ENCODE data around the gene P2RY12. TPM values are rescaled to one million over a fixed set of nuclear protein-coding genes. Genes with fewer than 3 reads are reported as not detected.
A peak's percentile ranks its signal among the peaks of the same experiment; 100 is the strongest.

The P2RY12 gene
- total RNA-seq, 2 donors from 2014 or later: not detected

DNA sequence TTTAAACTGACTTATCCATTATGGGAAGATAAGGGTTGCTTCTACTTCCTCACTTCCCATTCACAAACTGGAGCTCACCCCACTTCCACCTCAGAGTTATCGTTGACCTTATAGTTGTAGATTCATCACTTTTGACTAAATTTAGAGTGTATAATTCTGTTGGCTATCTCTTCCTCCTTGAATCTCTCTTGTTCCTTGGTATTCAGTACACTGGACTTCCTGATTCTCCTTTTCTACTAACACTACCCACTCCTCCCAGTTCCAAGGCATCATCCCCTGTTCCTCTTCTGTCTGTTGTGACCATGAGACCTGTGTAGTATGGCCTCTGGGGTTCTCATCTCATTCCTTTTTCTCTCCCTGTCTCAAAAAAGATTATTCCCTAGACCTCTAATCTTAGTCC, 62.0 kb downstream of the P2RY12 start:
- DNase-seq (ENCODE audit: low spot score in 2 of 2) (no peak), ATAC-seq (no peak)
- Mint-ChIP-seq H3K36me3 (peaks cover 0 to 7% of the 10 kb centered on the region in 2 donors), H3K27ac (no peak overlapping the region), H3K9me3 (peaks cover 3 to 9% of the 10 kb centered on the region in 2 donors)

DNA sequence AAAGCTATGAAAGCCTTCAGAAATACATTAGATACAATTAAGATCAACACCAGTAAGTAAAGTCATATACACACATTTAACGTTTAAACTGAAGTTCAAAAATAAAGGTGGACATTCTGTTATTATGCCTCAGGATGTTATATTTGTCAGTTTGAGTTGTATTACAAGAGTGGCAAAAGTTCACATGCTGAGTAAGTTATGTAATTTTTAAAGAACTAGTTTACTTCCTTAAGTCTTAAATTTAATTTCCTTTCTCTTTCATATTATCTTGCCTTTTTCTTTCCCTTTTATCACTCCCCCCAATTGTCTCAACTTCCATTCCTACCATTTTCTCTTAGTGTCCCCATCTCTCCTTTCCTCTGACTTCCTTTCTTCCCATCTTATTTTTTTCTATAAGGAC, 63.0 kb downstream of the P2RY12 start:
- H3K9me3 Mint-ChIP-seq: peaks cover 3 to 9% of the 10 kb centered on the region in 2 donors
- no peak for DNase-seq (ENCODE audit: low spot score in 2 of 2)

GRCh38 chr3:151320131-151320530, 64.4 kb downstream of the P2RY12 start:
- Mint-ChIP-seq H3K9me3 (peaks cover 3 to 9% of the 10 kb centered on the region in 2 donors), H3K27ac (no peak overlapping the region), H3K36me3 (peaks cover 0 to 7% of the 10 kb centered on the region in 2 donors)
- DNase-seq (ENCODE audit: low spot score in 2 of 2) (no peak), ATAC-seq (no peak)

More for the DNA sequence above, 63.0 kb downstream of the P2RY12 start:
- Mint-ChIP-seq H3K36me3 (peaks cover 0 to 7% of the 10 kb centered on the region in 2 donors), H3K27ac (no peak overlapping the region)
- no peak for ATAC-seq

DNA sequence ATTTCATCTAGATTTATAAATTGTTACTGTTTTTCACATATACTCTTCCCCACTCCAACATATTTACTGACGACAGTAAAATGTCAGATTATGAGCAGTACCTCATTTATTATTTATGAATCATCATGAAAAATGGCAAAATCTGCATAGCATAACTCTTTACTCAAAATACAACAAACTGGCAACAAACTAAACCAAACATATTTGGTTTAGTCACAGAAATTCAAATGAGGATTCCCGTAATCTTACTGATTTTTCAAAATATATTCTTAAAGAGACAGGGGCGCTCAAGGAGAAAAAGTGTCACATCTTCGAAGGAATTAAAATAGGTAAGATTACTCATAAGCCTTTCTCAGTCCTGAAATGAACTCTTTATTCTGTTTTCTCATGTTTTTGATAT, 64.9 kb downstream of the P2RY12 start:
- H3K27ac Mint-ChIP-seq: peak overlapping the region in 1 of 2 donors; percentile 27
- H3K9me3 Mint-ChIP-seq: peaks cover 3 to 9% of the 10 kb centered on the region in 2 donors
- ATAC-seq (peak in 1 of 2 donors; percentile 58), DNase-seq (ENCODE audit: low spot score in 2 of 2) (no peak)
- H3K36me3 Mint-ChIP-seq: peaks cover 0 to 7% of the 10 kb centered on the region in 2 donors

GRCh38 chr3:151318991-151319390, 65.6 kb downstream of the P2RY12 start:
- DNase-seq (ENCODE audit: low spot score in 2 of 2) (no peak), ATAC-seq (no peak)
- H3K27ac Mint-ChIP-seq: no peak overlapping the region
- peaks cover 3 to 9% of the 10 kb centered on the region in 2 donors for H3K9me3 Mint-ChIP-seq
- H3K36me3 Mint-ChIP-seq: peaks cover 0 to 7% of the 10 kb centered on the region in 2 donors

GRCh38 chr3:151318313-151318712, 66.2 kb downstream of the P2RY12 start:
- DNase-seq (ENCODE audit: low spot score in 2 of 2): no peak
- Mint-ChIP-seq H3K36me3 (peaks cover 0 to 6% of the 10 kb centered on the region in 2 donors), H3K27ac (no peak overlapping the region), H3K9me3 (peaks cover 3 to 9% of the 10 kb centered on the region in 2 donors)
- ATAC-seq: no peak

GRCh38 chr3:151316267-151316991, 68.1 kb downstream of the P2RY12 start, which contains the start of gene GPR87:
GPR87 (minus strand) TSS chr3:151316820; CDS start chr3:151300100, 16,720 bp downstream.
- peak; percentile 85 to 86 for ATAC-seq
- Mint-ChIP-seq H3K9me3 (no peaks in the 10 kb centered on the region), H3K27ac (peak within 1 kb of the TSS; percentile 58 to 81), H3K36me3 (no peaks in the 10 kb centered on the region)
- peak; percentile 41 to 55 for DNase-seq (ENCODE audit: low spot score in 2 of 2)

GRCh38 chr3:151315846-151316245, 68.7 kb downstream of the P2RY12 start:
- no peak for ATAC-seq
- Mint-ChIP-seq H3K9me3 (no peaks in the 10 kb centered on the region), H3K27ac (peak overlapping the region; percentile 58 to 81), H3K36me3 (no peaks in the 10 kb centered on the region)
- DNase-seq (ENCODE audit: low spot score in 2 of 2): no peak

GRCh38 chr3:151315136-151315535, 69.4 kb downstream of the P2RY12 start:
- Mint-ChIP-seq H3K36me3 (no peaks in the 10 kb centered on the region), H3K27ac (peak overlapping the region in 1 of 2 donors; percentile 58), H3K9me3 (no peaks in the 10 kb centered on the region)
- no peak for DNase-seq (ENCODE audit: low spot score in 2 of 2)
- ATAC-seq: no peak

DNA sequence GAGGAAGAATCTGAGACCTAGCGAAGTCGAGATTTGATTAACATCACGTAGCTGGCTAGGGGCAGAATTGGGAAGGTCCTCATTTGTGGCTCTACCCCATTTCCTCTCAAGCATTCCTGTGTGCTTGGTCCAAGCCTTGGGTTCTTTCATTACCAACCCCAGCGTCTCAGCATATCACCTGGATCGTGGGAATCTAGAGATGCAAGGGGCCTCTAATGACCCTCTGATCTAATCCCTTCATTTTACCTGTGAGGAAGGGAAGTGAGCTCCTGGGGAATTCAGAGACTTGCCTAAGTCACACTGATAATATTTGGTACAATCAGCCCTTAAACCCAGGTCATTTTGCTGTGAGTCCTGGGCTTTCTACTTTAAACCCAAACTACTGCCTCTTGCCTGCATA, 70.0 kb downstream of the P2RY12 start:
- H3K27ac Mint-ChIP-seq: no peak overlapping the region
- H3K36me3 Mint-ChIP-seq: no peaks in the 10 kb centered on the region

GRCh38 chr3:151314137-151314536, 70.4 kb downstream of the P2RY12 start:
- H3K9me3 Mint-ChIP-seq: no peaks in the 10 kb centered on the region
- no peak for DNase-seq (ENCODE audit: low spot score in 2 of 2)
- ATAC-seq: no peak
- no peak overlapping the region for H3K27ac Mint-ChIP-seq
- no peaks in the 10 kb centered on the region for H3K36me3 Mint-ChIP-seq

More for the DNA sequence above, 70.0 kb downstream of the P2RY12 start:
- ATAC-seq (no peak), DNase-seq (ENCODE audit: low spot score in 2 of 2) (no peak)
- H3K9me3 Mint-ChIP-seq: no peaks in the 10 kb centered on the region

DNA sequence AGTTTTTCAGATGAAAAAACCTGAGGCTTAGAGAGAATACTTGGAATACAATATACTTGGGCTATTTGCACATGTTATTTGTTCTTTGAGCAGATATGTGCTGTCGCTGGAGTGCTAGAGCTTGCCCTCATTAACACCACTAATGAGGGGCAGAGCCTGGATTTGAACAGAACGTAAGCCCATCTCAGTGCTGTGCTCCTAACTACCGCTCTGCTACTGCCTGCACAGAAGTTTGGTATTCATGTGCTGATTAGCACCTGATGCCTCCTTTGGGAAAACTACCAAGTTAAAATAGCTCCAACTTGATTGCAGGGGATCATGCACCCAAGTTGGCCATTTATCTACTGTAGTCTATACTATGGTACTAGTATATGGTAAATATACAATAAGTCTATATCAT, 71.6 kb downstream of the P2RY12 start:
- H3K36me3 Mint-ChIP-seq: no peaks in the 10 kb centered on the region
- H3K9me3 Mint-ChIP-seq: no peaks in the 10 kb centered on the region
- ATAC-seq: no peak
- no peak overlapping the region for H3K27ac Mint-ChIP-seq
- DNase-seq (ENCODE audit: low spot score in 2 of 2): no peak

GRCh38 chr3:151309566-151309965, 75.0 kb downstream of the P2RY12 start:
- DNase-seq (ENCODE audit: low spot score in 2 of 2): no peak
- H3K9me3 Mint-ChIP-seq: no peaks in the 10 kb centered on the region
- no peak overlapping the region for H3K27ac Mint-ChIP-seq
- no peak for ATAC-seq
- H3K36me3 Mint-ChIP-seq: no peaks in the 10 kb centered on the region

GRCh38 chr3:151307583-151308488, 76.7 kb downstream of the P2RY12 start:
- Mint-ChIP-seq H3K9me3 (no peaks in the 10 kb centered on the region), H3K27ac (peak overlapping the region; percentile 75 to 76), H3K36me3 (peaks cover 0 to 12% of the 10 kb centered on the region in 2 donors)
- peak; percentile 38 to 73 for ATAC-seq
- DNase-seq (ENCODE audit: low spot score in 2 of 2): no peak

DNA sequence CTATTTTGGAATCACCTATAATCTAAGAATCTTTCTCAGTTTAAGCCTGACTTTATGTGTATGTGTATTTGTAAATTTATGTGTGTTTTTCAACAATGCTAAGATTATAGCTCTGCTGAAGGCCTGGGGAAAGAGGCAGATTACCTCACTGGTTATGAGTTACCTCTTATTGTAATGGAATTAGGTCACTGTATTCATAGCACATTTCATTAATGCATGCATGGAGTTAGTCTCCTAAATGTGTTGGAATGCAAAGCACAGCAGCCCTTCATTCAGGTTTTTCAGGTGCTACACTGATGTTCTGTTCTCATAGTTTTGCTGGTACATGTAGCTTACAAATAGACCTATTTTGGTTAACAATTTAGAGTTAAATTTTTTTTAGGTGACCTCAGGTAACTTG, 77.4 kb downstream of the P2RY12 start:
- peaks cover 0 to 15% of the 10 kb centered on the region in 2 donors for H3K36me3 Mint-ChIP-seq
- H3K9me3 Mint-ChIP-seq: no peaks in the 10 kb centered on the region
- DNase-seq (ENCODE audit: low spot score in 2 of 2) (no peak), ATAC-seq (no peak)
- H3K27ac Mint-ChIP-seq: peak overlapping the region in 1 of 2 donors; percentile 76

- H3K27ac Mint-ChIP-seq: peak overlapping the region; percentile 1 to 76
- no peak for ATAC-seq
- H3K36me3 Mint-ChIP-seq: peaks cover 0 to 15% of the 10 kb centered on the region in 2 donors
Observed at GRCh38 chr3:151306168-151306810, 78.3 kb downstream of the P2RY12 start.

DNA sequence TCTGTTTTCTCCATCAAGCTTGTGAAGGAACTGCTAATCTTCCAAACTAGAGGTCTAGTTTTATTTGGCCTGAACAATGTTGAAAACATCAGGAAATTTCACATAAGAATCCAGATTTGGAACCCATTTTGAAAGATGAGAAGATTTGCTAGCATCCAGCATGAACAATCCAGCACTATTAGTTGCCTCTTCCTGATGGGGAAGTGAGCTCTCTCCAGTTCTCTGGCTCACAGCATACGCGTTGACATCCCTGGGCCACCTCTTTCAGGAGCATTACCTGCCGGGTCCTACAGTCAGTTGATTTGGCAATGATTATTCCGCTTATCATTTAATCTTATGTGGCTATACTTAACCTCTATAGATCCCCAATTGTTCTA, 78.8 kb downstream of the P2RY12 start:
- ATAC-seq: no peak
- H3K36me3 Mint-ChIP-seq: peaks cover 0 to 15% of the 10 kb centered on the region in 2 donors

More at GRCh38 chr3:151306168-151306810, 78.3 kb downstream of the P2RY12 start:
- no peaks in the 10 kb centered on the region for H3K9me3 Mint-ChIP-seq
- no peak for DNase-seq (ENCODE audit: low spot score in 2 of 2)

More for the DNA sequence above, 78.8 kb downstream of the P2RY12 start:
- DNase-seq (ENCODE audit: low spot score in 2 of 2): no peak
- Mint-ChIP-seq H3K9me3 (no peaks in the 10 kb centered on the region), H3K27ac (peak overlapping the region; percentile 1 to 76)

Measured in activated naive CD4-positive, alpha-beta T cell treated with anti-CD3 and anti-CD28 coated beads, Interleukin-2, amount 50 U/mL, for 72 hours (primary cell).